ENCODE data around the gene RIC8A.
"Not testable (repeated sequence)": the region's sequence is repeated elsewhere in the genome, so short reads cannot be mapped to it uniquely, and the experiment has no call there.

Gene RIC8A

DNA sequence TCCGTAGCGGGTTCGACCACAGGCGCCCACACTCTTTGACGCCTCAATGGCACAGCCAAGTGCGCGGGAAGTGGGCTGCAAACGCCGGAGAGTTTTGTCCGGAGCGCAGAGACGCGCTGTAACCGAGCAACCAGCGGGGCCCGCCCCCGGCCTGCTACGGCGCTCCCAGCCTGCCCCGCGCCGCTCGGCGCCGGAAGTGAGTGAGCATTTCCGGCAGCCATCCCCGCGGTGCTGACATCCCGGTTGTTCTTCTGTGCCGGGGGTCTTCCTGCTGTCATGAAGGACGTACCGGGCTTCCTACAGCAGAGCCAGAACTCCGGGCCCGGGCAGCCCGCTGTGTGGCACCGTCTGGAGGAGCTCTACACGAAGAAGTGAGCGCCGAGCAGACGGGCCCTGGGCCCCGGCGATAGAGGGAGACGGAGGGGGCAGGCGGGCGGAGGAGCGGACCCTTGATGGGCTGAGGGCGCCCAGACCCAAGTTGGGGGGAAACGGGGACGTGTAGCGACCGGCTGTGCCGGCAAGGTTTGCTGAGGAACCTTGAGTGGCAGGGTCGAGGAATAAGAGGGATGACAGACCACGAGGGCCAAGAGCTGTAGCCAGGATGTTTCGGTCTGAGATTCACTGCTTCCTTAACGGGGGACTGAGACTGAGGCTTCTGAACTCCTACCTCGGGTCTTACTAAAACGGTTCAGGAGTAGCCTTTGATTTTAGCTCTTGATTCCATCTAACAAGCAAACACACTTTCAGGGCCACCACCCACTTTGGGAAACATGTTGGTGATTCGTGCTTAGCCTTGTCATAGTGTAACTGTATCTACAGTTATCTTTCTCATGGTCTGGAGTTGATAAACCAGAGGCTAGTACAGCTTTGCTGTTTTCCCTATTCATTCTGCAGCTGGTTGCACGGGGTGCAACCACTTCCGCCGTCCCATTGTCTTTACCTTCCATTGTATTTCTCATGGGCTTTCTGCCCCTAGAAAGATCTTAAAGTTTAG lies 29.6 kb downstream of the RIC8A start, which contains the start of gene PSMD13:
PSMD13 (plus strand) TSS at position 203 of the 994 bp plus-strand sequence; CDS start at position 277, 74 bp downstream.
- TF ChIP-seq, protein P1, sequence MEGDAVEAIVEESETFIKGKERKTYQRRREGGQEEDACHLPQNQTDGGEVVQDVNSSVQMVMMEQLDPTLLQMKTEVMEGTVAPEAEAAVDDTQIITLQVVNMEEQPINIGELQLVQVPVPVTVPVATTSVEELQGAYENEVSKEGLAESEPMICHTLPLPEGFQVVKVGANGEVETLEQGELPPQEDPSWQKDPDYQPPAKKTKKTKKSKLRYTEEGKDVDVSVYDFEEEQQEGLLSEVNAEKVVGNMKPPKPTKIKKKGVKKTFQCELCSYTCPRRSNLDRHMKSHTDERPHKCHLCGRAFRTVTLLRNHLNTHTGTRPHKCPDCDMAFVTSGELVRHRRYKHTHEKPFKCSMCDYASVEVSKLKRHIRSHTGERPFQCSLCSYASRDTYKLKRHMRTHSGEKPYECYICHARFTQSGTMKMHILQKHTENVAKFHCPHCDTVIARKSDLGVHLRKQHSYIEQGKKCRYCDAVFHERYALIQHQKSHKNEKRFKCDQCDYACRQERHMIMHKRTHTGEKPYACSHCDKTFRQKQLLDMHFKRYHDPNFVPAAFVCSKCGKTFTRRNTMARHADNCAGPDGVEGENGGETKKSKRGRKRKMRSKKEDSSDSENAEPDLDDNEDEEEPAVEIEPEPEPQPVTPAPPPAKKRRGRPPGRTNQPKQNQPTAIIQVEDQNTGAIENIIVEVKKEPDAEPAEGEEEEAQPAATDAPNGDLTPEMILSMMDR (IDR thresholded peaks at IDR 0.05; ENCODE audit: low read depth, low read length): no peak
- in situ Hi-C loops (cut with HindIII; ENCODE audit: low sequenced_read_pairs): no loop called here
- DNase-seq (ENCODE audit: low read depth, low spot score): peak; percentile 82
- peak within 1 kb of the TSS; percentile 94 for H3K4me3 ChIP-seq (ENCODE audit: low read depth, low read length)

DNA sequence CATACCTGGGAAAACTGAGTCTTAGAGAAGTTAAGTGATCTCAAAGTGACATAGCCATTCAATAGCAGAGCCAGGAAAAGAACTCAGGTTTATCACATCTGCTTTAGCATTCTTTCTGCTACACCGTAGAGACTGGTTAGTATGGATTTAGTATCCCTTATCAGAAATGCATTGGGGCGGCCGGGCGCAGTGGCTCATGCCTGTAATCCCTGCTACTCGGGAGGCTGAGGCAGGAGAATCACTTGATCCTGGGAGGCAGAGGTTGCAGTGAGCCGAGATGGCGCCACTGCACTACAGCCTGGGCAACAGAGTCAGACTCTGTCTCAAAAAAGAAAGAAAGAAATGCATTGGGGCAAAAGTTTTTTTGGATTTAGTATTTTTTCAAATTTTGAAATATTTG lies 30.8 kb downstream of the RIC8A start:
- in situ Hi-C loops (cut with HindIII; ENCODE audit: low sequenced_read_pairs); H3K4me3 ChIP-seq (ENCODE audit: low read depth, low read length); DNase-seq (ENCODE audit: low read depth, low spot score): not testable (repeated sequence)

DNA sequence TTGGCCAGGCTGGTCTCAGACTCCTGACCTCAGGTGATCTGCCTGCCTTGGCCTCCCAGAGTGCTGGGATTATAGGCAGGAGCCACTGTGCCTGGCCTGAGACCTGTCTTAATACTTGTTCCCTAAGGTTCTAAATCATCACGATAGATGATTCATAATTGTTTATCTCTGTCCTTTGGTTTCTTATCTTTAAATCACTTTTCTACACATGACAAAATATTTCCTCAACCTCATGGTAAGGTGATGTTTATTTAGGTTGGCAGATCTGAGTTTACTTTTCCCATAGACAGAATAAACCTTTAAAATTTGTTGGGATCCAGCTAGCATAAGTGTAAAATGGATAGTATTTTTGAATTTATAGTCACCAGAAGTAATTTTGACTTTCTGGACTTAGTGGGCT lies 32.8 kb downstream of the RIC8A start:
- DNase-seq (ENCODE audit: low read depth, low spot score): no peak
- H3K4me3 ChIP-seq (ENCODE audit: low read depth, low read length): no peak overlapping the region
- in situ Hi-C loops (cut with HindIII; ENCODE audit: low sequenced_read_pairs): no loop called here
- TF ChIP-seq, protein P1 (IDR thresholded peaks at IDR 0.05; ENCODE audit: low read depth, low read length): no peak

DNA sequence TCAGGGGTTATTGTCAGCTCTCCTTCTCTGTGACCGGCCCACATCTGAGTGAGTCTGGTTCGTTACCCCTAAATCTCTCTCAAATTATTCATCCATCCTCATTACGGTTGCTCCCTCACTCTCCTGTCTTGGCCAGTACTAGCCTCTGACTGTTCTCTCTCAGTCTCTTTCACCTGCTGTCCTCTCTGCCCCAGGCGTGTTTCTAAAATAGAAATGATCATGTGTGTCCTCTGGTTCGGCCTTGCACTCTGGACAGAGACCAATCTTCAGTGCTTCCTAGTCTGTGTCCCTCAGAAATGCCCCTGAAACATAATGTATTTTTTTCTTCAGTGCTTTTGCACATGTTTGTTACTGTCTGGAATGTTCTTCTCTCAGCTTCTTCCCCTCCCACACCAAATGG lies 34.1 kb downstream of the RIC8A start:
- TF ChIP-seq, protein P1 (IDR thresholded peaks at IDR 0.05; ENCODE audit: low read depth, low read length): no peak
- in situ Hi-C loops (cut with HindIII; ENCODE audit: low sequenced_read_pairs): no loop called here
- no peak for DNase-seq (ENCODE audit: low read depth, low spot score)
- no peak overlapping the region for H3K4me3 ChIP-seq (ENCODE audit: low read depth, low read length)

DNA sequence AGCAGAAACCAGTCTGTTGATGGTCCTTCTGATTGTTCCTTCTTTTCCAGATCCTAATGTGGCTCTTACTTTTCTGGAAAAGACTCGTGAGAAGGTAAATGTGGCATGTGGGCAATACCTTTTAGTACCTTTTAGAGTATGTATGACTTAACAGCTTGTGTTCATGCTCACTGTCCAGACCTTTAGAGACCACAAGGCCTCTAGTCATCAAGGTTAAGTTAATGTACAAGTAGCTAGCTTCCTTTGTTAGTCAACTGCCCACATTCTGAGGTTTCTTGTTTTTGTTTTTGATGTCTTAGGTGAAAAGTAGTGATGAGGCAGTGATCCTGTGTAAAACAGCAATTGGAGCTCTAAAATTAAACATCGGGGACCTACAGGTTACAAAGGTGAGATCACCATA lies 36.9 kb downstream of the RIC8A start:
- TF ChIP-seq, protein P1 (IDR thresholded peaks at IDR 0.05; ENCODE audit: low read depth, low read length): no peak
- no peak for DNase-seq (ENCODE audit: low read depth, low spot score)
- in situ Hi-C loops (cut with HindIII; ENCODE audit: low sequenced_read_pairs): no loop called here
- no peak overlapping the region for H3K4me3 ChIP-seq (ENCODE audit: low read depth, low read length)

DNA sequence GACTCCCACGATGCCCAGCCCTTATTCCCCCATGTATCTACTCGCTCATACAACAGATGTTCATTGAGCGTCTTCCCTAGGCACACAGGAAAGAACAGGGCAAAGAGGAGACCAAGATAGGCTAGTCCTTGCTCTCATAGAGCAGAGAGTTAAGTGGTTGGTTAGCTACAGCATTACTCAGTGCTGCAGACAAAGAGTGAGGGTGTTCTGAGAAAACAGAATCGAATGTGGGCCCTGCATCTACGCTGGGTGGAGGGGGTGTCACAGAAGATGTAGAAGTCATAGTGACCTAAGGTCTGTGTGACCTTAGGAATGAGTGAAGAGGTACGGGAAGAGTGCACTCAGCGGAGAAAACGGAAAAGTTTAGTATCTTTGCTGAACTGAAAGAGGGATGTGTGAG lies 41.6 kb downstream of the RIC8A start:
- no peak for DNase-seq (ENCODE audit: low read depth, low spot score)
- no peak overlapping the region for H3K4me3 ChIP-seq (ENCODE audit: low read depth, low read length)
- TF ChIP-seq, protein P1 (IDR thresholded peaks at IDR 0.05; ENCODE audit: low read depth, low read length): no peak
- in situ Hi-C loops (cut with HindIII; ENCODE audit: low sequenced_read_pairs): no loop called here

DNA sequence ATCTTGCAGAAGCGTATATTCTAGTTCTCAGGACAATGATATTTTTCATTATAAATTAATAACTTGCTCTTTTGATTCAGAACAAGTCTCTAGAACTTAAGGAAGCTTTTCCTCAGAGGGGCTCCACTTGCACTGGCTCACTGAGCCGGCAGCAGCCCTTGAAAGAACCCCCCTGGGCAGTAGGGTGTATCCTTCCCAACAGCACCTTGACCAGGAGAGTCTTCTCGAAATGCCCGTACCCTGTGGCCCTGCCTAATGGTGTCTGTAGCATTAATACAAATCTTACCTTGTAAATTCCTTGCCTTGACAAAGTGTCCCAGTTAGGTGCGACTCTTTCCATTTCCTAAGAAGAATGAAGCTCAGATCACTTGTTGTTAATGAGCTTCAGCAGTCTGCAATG lies 42.8 kb downstream of the RIC8A start:
- in situ Hi-C loops (cut with HindIII; ENCODE audit: low sequenced_read_pairs): no loop called here
- TF ChIP-seq, protein P1 (IDR thresholded peaks at IDR 0.05; ENCODE audit: low read depth, low read length): no peak
- DNase-seq (ENCODE audit: low read depth, low spot score): no peak
- no peak overlapping the region for H3K4me3 ChIP-seq (ENCODE audit: low read depth, low read length)
